ENCODE data around the gene UQCC3. TPM values are rescaled to one million over a fixed set of nuclear protein-coding genes. Genes with fewer than 3 reads are reported as not detected.
"Not testable (repeated sequence)": the region's sequence is repeated elsewhere in the genome, so short reads cannot be mapped to it uniquely, and the experiment has no call there.

Gene UQCC3
- polyA plus RNA-seq, 3 donors from 2014 or later, result 13.9 to 18.0 (median 14.0) TPM

DNA sequence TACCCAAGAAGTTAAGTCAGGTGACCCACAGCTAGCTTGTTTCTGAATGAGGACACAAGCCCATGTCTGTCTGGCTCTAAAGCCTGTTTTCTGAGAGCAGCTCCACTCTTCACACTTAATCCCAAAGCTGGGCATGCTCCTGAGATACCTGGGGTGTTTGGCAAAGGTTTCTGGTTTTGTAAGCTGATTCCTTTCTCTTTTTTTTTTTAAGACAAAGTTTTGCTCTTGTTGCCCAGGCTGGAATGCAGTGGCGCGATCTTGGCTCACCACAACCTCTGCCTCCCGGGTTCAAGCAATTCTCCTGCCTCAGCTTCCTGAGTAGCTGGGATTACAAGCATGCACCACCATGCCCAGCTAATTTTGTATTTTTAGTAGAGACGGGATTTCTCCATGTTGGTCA lies 22.2 kb downstream of the UQCC3 start:
- not testable (repeated sequence) for H3K9me3 Mint-ChIP-seq; H3K4me1 Mint-ChIP-seq; H3K27ac Mint-ChIP-seq; H3K27me3 Mint-ChIP-seq (ENCODE audit: low read depth in 3 of 3); DNase-seq; H3K4me3 Mint-ChIP-seq
- H3K36me3 Mint-ChIP-seq, result peaks cover 9 to 15% (median 11%) of the 10 kb centered on the region in 3 donors

DNA sequence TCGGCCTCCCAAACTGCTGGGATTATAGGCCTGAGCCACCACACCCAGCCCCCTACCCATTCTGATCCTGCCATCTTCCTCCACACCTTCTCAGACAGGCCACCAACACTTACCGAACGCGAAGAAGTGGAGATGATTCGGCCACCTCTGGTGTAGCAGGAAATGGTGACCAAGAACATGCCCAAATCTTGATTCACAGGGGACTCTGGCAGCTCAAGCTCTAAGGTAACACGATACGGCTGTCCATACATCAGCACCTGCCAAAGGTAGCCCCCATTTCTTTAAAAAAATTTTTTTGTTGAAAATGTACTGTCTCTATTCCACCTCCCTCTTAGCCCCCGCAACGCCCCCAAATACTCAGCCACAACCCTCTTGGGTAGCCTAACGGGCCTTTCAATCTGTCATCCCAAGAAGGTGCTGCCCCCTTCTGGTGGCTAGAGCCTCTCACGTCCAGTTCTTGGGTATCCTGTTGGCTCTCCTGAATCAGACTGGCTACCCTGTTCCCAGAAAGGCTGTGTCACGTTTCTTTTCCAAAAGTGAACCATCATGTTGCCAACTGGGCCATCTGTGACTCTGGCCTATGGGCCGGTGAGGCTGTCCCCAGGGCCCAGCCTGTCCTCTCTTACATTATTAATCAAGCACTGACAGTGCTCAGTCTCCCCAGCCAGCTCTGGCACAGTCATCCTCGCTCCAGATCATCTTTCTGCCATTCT lies 23.1 kb downstream of the UQCC3 start:
- peak overlapping the region in 4 of 6 donors; percentile 14 to 76 (median 34) for H3K27ac Mint-ChIP-seq
- peaks cover 0 to 4% (median 0%) of the 10 kb centered on the region in 3 donors for H3K27me3 Mint-ChIP-seq (ENCODE audit: low read depth in 3 of 3)
- H3K36me3 Mint-ChIP-seq, result peaks cover 8 to 13% (median 9%) of the 10 kb centered on the region in 3 donors
- peak; percentile 69 to 78 (median 73) for DNase-seq
- peaks cover 5 to 7% of the 10 kb centered on the region in 2 donors for H3K4me1 Mint-ChIP-seq
- H3K4me3 Mint-ChIP-seq, result no peak overlapping the region
- H3K9me3 Mint-ChIP-seq, result no peaks in the 10 kb centered on the region

DNA sequence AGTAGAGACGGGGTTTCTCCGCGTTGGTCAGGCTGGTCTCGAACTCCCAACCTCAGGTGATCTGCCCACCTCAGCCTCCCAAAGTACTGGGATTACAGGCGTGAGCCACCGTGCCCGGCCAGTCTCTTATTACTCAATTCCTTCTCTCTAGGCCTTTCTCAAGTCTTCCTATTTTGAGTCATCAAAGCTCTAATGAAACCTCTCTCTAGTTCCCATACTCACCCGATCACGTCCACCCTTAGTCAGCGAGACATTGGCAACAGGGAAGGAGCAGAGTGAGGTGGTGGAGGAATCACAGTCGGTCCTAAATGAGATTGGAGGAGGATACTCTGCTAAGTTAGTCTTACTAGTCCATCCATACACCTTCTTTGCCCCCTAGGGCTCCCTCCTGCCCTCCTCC lies 30.8 kb downstream of the UQCC3 start:
- Mint-ChIP-seq H3K27ac (no peak overlapping the region), H3K36me3 (peaks cover 0 to 3% (median 0%) of the 10 kb centered on the region in 3 donors), H3K4me3 (no peak overlapping the region)

DNA sequence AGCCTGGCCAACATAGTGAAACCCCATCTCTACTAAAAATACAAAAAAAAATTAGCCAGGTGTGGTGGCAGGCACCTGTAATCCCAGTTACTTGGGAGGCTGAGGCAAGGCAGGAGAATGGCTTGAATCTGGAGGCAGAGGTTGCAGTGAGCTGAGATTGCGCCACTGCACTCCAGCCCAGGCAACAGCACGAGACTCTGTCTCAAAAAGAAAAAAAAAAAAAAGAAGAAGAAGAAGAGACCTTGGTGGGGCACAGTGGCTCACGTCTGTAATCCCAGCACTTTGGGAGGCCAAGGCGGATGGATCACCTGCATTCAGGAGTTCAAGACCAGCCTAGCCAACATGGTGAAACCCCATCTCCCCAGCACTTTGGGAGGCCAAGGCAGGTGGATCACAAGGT lies 32.4 kb downstream of the UQCC3 start:
- not testable (repeated sequence) for H3K27ac Mint-ChIP-seq; DNase-seq; H3K36me3 Mint-ChIP-seq; H3K4me3 Mint-ChIP-seq; H3K27me3 Mint-ChIP-seq (ENCODE audit: low read depth in 3 of 3); H3K9me3 Mint-ChIP-seq
- H3K4me1 Mint-ChIP-seq, result peaks cover 31 to 34% of the 10 kb centered on the region in 2 donors

More for the DNA sequence above, 30.8 kb downstream of the UQCC3 start:
- Mint-ChIP-seq H3K4me1 (peaks cover 18 to 20% of the 10 kb centered on the region in 2 donors), H3K9me3 (no peaks in the 10 kb centered on the region), H3K27me3 (ENCODE audit: low read depth in 3 of 3) (peaks cover 0 to 5% (median 4%) of the 10 kb centered on the region in 3 donors)
- DNase-seq, result no peak

DNA sequence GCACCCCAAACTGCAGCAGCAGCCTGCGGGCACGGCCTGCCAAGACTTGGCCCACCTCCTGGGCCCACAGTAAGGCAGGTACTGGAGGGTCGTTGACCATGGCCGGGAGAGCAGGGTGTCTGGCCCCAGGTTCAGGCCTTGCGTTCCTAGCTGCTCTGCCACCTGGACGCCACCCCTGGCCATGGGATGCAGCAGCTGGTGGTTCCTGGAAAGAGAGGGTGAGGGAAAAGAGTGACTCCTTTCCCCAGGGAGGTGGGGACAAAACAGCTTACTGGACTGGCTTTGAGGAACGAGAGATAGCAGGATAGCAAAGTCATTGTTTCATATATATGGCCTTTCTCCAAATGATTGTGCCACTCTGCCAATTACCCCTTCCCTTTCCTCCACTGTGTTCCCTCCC lies 33.9 kb downstream of the UQCC3 start:
- peaks cover 46 to 49% of the 10 kb centered on the region in 2 donors for H3K4me1 Mint-ChIP-seq
- H3K36me3 Mint-ChIP-seq, result peaks cover 0 to 3% (median 0%) of the 10 kb centered on the region in 3 donors
- H3K27ac Mint-ChIP-seq, result peak overlapping the region; percentile 86 to 95 (median 90)
- peaks cover 2 to 11% (median 8%) of the 10 kb centered on the region in 3 donors for H3K27me3 Mint-ChIP-seq (ENCODE audit: low read depth in 3 of 3)
- no peak for DNase-seq
- H3K4me3 Mint-ChIP-seq, result peak overlapping the region; percentile 87 to 91 (median 90)
- H3K9me3 Mint-ChIP-seq, result no peaks in the 10 kb centered on the region

DNA sequence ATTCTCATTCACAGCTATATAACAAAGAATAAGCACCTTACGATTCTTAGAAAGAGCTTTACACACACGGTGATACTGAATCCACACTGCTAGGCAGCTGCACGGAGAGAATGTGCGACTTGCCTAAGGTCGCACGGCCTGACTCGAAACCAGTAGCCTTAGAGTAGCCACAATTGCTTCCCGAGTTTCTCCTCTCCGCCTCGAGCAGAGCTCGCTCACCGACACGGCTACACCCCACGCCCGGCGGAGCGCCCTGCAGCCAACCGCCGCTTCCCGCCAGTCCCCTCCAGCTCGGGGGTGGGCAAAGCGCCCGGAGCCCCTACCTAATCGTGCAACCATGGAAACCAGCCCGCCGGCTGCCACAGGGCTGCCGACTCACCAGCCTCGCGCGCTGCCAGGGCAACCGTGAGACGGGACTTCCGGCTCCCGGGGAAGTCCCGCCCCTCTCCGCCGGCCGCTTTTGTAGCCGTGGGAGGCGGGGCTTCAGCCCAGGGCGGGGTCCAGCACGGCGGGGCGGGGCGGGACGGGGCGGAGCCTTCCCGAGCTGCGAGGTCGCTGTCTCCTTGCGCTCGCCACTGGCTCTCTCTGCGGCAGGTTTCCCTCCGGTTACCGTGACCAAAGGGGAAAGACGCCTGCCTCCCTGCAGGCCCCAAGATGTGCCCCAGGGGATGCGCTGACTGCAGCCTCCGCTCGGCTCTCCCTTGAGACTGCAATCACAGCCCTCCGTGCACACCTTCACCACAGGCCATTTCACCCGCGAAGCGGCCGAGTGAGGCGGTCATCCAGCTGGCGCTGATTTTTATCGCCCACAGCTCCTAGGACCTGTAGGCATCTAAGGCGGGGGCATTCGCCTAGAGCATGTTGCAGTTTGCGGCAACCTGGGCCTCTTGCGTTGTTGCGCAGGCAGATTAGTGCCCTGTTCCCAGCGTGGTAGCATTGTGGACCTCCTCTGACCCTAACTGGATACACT lies 34.7 kb downstream of the UQCC3 start:
- DNase-seq, result peak; percentile 93 to 94 (median 93)
- H3K4me3 Mint-ChIP-seq, result peak overlapping the region; percentile 87 to 91 (median 90)
- H3K27me3 Mint-ChIP-seq (ENCODE audit: low read depth in 3 of 3), result peaks cover 2 to 11% (median 8%) of the 10 kb centered on the region in 3 donors
- peaks cover 0 to 3% (median 0%) of the 10 kb centered on the region in 3 donors for H3K36me3 Mint-ChIP-seq
- no peaks in the 10 kb centered on the region for H3K9me3 Mint-ChIP-seq
- H3K27ac Mint-ChIP-seq, result peak overlapping the region; percentile 87 to 95 (median 92)
- H3K4me1 Mint-ChIP-seq, result peaks cover 47 to 51% of the 10 kb centered on the region in 2 donors

DNA sequence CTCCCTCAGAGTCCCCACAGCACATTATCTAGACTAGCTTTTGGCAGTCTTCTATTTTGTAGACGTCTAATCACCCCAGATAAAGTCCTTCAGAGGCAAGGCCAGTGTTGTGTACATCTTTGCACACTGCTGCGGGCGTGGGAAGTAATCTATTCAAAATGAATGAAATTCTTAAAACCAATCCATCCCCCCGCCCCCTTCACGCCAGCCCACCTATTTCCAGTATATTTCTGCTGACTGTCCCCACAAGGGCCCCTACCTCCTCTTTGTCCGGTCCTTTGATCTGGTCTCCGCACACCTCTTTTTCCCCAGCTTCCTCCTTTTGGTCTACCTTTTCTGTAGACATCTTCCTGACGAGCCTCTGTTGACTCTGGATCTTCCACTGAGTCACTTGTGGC lies 35.4 kb downstream of the UQCC3 start:
- peaks cover 47 to 51% of the 10 kb centered on the region in 2 donors for H3K4me1 Mint-ChIP-seq
- peaks cover 2 to 11% (median 8%) of the 10 kb centered on the region in 3 donors for H3K27me3 Mint-ChIP-seq (ENCODE audit: low read depth in 3 of 3)
- peak overlapping the region; percentile 76 to 92 (median 89) for H3K27ac Mint-ChIP-seq
- H3K36me3 Mint-ChIP-seq, result peaks cover 0 to 3% (median 0%) of the 10 kb centered on the region in 3 donors
- H3K4me3 Mint-ChIP-seq, result peak overlapping the region; percentile 87 to 91 (median 90)
- no peaks in the 10 kb centered on the region for H3K9me3 Mint-ChIP-seq
- DNase-seq, result no peak

DNA sequence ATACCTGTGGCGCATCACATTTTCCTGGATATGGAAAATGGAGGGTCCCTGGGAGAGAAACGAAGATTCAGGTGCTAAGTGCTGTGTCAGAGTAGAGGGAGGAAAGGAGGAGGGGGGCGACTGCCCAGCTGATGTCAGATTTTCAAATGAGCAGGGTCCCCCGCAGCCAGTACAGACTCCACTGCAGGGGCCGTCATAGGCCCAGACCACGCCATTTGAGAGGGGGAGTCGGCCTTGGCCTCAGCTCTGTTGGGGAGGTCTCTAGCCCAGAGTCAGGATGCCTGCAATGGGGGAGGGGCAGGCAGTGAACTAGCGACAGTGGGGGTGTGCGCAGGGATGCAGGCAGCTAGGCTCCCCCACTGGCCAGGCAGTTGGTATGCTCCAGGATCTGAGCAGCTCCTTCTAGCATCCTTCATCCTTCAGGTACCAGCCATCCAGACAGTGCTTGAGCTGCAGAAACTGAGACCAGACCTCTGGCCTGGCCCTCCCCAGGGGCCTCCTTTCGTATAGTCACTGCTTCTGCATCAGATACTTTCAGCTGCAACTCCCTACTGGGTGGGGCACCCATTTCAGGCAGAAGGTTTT lies 35.9 kb downstream of the UQCC3 start, which contains the start of the genes BSCL2 and GNG3:
Gene BSCL2, minus strand, starts transcription at position 148 of the 585 bp plus-strand sequence. CDS start 229 bp downstream, outside the sequence.
Gene GNG3, plus strand, starts transcription at position 400 of the 585 bp plus-strand sequence. CDS start 620 bp downstream, outside the sequence.
- no peak for DNase-seq
- H3K36me3 Mint-ChIP-seq, result peaks cover 0 to 5% (median 3%) of the 10 kb centered on the region in 3 donors
- peak within 1 kb of the TSS; percentile 94 to 98 (median 97) for H3K27ac Mint-ChIP-seq
- peaks cover 47 to 56% of the 10 kb centered on the region in 2 donors for H3K4me1 Mint-ChIP-seq
- peak within 1 kb of the TSS; percentile 91 to 96 (median 93) for H3K4me3 Mint-ChIP-seq
- no peaks in the 10 kb centered on the region for H3K9me3 Mint-ChIP-seq
- peaks cover 2 to 11% (median 8%) of the 10 kb centered on the region in 3 donors for H3K27me3 Mint-ChIP-seq (ENCODE audit: low read depth in 3 of 3)

DNA sequence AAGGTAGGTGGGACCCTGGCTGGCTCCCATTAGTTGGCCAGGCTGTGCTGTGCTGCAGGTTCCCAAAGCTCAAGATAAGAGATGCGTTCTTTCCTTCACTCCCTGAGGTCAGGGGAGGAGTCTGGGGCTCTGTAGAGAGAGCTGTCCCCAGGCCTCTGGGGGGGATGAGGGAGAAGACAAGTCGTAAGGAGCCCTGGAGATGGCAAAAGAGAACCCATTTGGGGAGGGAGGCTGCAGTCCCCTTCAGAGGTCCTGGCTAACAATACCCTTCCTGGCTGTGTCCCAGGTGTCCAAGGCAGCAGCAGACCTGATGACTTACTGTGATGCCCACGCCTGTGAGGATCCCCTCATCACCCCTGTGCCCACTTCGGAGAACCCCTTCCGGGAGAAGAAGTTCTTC lies 36.9 kb downstream of the UQCC3 start:
- H3K9me3 Mint-ChIP-seq, result no peaks in the 10 kb centered on the region
- peaks cover 2 to 11% (median 8%) of the 10 kb centered on the region in 3 donors for H3K27me3 Mint-ChIP-seq (ENCODE audit: low read depth in 3 of 3)
- H3K27ac Mint-ChIP-seq, result peak overlapping the region; percentile 94 to 98 (median 97)
- no peak for DNase-seq
- H3K4me1 Mint-ChIP-seq, result peaks cover 48 to 66% of the 10 kb centered on the region in 2 donors
- H3K4me3 Mint-ChIP-seq, result peak overlapping the region; percentile 91 to 96 (median 93)
- peaks cover 1 to 5% (median 5%) of the 10 kb centered on the region in 3 donors for H3K36me3 Mint-ChIP-seq

DNA sequence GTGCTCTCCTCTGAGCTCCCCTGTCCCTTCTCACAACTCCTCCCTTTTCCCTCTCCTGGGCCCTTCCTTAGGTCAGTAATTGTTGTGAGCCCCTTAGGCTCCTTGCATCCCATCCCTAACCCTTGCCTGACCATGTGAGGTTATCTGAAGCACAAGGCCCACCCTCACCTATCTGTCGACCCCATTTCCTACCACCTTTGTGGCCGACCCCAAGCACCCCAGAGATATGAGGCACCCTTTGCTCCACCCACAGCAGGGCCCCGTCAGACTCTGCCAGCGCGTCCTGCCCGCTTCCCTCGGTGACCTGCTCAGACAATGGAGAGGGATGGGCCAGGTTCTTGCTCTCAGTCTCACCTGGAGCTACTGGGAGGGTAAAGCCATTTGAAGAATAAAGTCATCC lies 37.3 kb downstream of the UQCC3 start:
- Mint-ChIP-seq H3K27ac (peak overlapping the region; percentile 94 to 98 (median 97)), H3K27me3 (ENCODE audit: low read depth in 3 of 3) (peaks cover 2 to 11% (median 8%) of the 10 kb centered on the region in 3 donors), H3K36me3 (peaks cover 4 to 7% (median 5%) of the 10 kb centered on the region in 3 donors), H3K4me1 (peaks cover 49 to 69% of the 10 kb centered on the region in 2 donors), H3K4me3 (peak overlapping the region; percentile 91 to 96 (median 93)), H3K9me3 (no peaks in the 10 kb centered on the region)
- DNase-seq, result no peak

DNA sequence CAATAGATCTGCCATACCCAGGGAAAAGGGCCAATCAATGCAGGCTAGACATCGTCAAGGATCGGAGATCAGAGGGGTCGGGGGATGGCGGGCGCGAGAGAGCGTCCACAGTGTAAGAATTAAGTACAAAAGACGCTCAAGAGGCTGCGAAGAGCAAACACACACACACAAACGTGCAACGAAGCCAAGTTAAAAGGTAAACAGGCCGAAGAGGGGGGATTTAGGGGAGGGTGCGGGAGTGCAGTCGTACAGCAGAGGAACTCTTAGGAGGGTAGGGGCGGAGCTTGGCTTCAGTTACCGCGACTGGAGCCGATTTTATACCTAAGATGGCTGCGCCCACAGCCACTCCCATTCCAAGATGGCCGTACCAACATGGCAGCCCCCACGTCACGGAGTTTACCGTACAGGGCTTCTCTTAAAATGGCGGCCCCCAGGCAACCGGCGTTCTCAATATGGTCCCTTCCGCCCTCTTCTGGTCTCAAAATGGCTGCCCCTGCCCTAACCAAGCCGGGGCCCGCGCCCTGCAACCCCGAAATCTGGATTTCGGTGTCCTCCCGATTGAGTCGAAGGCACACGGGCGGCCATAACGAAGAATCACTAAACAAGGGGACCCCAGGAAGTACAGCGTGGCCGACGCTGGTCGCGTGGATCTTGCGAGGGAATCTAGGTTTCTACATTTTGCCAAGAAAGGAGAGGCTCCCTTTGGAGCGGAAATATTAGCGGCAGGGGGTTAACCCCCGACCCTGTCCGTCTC lies 38.0 kb downstream of the UQCC3 start:
- Mint-ChIP-seq H3K4me3 (peak overlapping the region; percentile 91 to 96 (median 93)), H3K36me3 (peaks cover 4 to 7% (median 5%) of the 10 kb centered on the region in 3 donors), H3K4me1 (peaks cover 49 to 69% of the 10 kb centered on the region in 2 donors), H3K27me3 (ENCODE audit: low read depth in 3 of 3) (peaks cover 2 to 11% (median 8%) of the 10 kb centered on the region in 3 donors), H3K9me3 (no peaks in the 10 kb centered on the region), H3K27ac (peak overlapping the region; percentile 94 to 98 (median 97))
- DNase-seq, result peak; percentile 95 to 96 (median 96)

DNA sequence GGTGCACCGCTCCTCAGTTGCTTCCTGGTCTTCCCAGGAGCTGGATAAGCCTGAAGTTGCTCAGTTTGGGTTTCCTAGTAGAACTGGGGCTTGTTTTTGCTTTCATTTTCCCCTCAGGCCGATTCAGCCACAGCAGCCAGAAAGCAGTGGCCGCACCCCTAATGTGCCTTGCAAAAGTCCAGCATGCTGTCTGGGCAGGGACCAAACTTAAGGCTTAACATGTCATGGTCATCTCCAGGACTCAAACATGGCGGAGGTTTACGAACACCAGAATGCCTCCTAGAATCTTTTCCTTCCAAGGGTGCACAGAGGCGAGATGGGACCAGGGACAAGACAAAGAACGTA lies 38.5 kb downstream of the UQCC3 start:
- Mint-ChIP-seq H3K4me3 (peak overlapping the region; percentile 91 to 96 (median 93)), H3K9me3 (no peaks in the 10 kb centered on the region), H3K27me3 (ENCODE audit: low read depth in 3 of 3) (peaks cover 2 to 11% (median 8%) of the 10 kb centered on the region in 3 donors), H3K36me3 (peaks cover 4 to 11% (median 5%) of the 10 kb centered on the region in 3 donors), H3K4me1 (peaks cover 49 to 68% of the 10 kb centered on the region in 2 donors), H3K27ac (peak overlapping the region; percentile 94 to 98 (median 97))
- DNase-seq, result no peak

Data from immature natural killer cell (primary cell).